ENCODE measurements around the gene FRS2.
"Not testable (repeated sequence)": the region's sequence is repeated elsewhere in the genome, so short reads cannot be mapped to it uniquely, and the experiment has no call there.

FRS2 gene

DNA sequence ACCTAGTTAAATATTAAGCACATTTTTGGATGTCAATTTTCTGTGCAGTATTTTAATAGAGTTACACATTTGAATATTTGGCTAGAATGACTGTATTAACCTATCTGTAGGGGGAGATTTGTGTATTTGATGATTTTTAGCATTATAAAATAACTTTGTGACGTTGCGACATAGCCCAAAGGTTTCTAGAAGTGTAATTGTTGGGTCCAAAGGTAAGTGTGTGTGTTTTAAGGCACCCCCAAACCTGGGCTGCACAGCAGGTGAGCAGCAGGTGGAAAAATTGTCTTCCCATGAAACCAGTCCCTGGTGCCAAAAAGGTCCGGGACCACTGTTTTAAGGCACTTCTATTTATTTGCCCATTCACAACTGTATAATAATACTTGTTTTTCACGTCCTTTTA, 118.3 kb downstream of the FRS2 start:
- DNase-seq = no peak

DNA sequence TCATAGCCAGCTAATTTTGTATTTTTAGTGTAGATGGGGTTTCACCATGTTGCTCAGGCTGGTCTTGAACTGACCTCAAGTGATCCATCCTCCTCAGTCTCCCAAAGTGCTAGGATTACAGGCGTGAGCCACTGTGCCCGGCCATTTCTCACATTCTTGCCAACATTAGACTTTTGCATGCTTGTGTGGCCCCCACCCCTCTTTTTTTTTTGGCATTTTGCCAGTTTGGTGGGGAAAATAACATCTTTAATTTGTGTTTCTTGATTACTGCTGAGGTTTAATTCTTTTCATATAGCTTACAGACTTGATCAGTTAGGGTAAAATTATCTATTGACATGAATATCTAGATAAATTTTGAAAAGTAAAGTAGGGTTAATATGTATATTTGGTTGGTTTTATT, 118.9 kb downstream of the FRS2 start:
- no peak for DNase-seq

DNA sequence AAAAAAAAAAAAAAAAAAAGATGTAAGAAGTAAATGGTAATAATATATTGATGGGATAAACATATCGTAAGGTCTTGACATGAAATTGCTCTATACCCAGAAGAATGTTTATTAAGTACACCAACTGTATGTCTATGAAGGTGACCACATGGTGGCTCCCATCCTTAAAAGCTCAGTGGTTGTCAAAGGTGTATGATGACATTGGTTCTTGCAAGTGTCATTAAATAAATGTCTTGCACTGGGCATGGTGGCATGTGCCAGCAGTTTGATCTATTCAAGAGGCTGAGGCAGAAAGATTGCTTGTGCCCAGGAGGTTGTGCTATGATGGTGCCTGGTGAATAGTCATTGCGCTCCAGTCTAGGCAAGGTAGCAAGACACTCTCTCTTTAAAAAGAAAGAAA, 125.5 kb downstream of the FRS2 start:
- no peak for DNase-seq

DNA sequence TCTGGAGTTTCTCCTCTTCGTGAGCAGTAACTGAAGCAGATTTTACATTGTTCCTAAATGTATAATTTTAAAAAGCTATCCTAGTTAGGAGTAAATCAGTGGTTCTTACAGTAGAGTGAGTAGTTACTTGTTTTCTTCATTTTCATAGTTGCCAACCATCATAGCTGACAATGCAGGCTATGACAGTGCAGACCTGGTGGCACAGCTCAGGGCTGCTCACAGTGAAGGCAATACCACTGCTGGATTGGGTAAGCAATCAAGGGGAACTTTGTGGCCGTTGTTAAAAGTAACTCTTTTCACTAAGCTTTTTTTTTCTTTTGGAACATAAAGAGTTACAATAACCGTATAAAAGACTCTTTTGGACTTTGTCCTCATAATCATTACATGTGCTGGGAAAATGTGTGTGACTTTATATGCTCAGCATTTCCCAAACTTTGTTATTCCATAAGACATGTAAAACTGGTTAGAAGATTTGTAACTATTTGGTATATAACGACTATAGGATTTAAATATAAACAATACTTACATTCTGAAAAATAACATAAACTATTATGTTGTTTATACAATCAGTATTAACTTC, 128.1 kb downstream of the FRS2 start:
- DNase-seq = no peak

DNA sequence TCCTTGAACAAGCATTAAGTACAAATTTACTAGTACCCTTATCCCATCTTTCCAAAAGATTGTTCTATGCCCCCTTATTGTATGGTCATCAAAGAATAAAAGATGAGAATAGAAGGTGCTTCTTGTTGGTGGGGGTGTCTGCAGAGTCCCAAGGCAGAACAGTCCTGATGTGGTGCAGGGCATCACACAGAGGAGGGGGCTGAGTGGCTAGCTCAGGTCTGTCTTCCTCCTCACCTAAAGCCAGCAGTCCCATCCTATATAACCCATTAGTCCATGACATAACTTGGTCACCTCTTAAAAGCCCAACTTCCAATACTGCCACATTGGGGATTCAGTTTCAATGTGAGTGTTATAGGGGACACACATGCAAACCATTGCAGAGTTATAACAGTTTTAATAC, 130.6 kb downstream of the FRS2 start:
- DNase-seq = no peak

DNA sequence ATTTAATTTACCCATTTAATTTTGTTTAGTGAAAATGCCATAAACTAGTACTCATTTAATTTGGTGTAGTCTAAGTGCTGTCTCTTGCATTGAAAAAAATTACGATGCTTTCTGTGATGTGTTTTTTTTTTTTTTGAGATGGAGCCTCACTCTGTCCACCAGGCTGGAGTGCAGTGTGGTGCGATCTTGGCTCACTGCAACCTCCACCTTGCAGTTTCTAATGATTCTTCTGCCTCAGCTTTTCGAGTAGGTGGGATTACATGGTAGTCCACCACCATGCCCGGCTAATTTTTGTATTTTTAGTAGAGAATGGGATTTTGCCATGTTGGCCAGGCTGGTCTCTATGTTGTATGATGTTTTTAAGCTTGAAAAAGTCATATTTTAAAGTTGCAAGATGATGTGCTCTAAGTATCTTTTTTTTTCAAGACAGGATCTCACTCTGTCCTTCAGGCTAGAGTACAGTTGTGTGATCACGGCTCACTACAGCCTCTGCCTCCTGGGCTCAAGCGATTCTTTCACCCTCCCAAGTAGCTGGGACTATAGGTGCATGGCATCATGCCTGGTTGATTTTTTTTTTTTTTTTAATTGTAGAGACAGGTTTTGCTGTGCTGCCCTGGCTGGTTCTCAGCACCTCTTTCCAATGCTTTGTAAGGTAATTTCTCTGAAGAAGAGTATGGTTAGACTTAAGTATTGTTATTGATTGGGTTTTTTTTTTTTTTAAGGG, 131.9 kb downstream of the FRS2 start:
- DNase-seq = no peak

DNA sequence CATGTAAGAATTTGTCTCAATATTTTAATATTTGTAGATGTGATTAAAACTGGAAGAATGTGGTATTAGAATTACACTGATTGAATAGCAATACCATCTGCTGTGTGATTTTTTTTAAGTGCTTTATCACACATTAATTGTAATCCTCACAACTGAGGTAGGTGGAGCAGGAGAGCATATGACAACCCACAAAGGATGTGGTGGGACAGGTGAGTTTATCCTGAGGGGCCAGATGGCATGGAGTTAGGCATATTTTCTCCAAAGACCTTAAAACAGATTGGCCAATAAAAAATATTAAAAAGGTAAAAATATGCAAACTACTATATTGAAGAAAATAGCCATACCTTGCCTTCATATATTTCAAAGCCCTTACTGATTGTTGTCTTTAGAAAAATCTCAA, 132.8 kb downstream of the FRS2 start:
- no peak for DNase-seq

DNA sequence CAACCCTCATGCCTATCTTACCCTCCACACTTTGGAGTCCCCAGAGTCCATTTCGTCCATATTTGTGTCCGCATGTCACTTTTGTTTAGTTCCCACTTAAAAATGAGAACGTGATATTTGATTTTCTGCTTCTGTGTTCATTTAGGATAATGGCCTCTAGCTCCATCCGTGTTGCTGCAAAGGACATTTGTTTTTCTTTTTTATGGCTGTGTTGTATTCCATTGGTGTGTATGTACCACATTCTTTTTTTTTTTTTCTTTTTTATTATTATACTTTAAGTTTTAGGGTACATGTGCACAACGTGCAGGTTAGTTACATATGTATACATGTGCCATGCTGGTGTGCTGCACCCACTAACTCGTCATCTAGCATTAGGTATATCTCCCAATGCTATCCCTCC, 133.4 kb downstream of the FRS2 start:
- DNase-seq = not testable (repeated sequence)

DNA sequence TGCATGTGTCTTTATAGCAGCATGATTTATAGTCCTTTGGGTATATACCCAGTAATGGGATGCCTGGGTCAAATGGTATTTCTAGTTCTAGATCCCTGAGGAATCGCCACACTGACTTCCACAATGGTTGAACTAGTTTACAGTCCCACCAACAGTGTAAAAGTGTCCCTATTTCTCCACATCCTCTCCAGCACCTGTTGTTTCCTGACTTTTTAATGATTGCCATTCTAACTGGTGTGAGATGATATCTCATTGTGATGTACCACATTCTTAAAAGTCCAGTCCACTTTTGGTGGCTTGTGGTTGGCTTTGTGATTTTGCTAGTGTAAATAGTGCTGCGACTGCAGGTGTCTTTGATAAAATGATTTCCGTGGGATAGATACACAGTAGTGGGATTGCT, 134.1 kb downstream of the FRS2 start:
- DNase-seq = not testable (repeated sequence)

DNA sequence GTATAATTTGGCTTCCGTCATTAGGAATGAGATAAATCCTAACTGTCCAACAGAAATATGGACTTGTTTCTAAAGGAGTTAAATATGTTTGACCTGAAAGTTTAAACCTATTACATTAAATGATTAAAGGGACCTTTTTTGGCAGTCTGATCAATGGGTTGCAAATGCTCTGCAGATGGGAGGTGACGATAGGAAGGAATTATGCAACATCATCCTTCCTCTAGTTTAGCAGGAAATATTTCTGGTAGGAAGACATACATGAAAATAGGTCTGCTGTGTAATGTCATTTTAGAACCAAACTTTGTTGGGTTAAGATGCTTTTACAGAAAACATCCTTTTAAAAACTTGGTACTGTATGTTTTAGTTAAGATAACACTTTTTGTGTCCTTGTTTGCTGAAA, 137.9 kb downstream of the FRS2 start:
- DNase-seq = no peak

DNA sequence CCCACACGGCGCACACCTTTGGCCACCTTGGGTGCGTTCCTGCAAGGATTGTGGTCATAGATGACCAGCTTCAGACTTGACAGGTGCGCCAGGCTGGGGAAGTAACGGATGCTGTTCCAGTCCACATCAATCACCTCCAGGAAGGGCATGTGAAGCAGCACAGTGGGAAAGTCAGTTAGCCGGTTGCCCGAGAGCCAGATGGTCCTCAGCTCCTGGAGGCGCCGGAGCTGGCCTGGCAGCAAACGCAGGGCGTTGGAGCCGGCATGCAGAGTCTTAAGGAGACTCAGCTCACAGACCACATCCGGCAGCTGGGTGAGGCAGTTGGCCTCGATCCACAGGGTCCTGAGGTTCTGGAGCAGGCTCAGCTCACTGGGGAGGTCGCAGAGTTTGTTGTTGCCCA, 139.9 kb downstream of the FRS2 start:
- no peak for DNase-seq

DNA sequence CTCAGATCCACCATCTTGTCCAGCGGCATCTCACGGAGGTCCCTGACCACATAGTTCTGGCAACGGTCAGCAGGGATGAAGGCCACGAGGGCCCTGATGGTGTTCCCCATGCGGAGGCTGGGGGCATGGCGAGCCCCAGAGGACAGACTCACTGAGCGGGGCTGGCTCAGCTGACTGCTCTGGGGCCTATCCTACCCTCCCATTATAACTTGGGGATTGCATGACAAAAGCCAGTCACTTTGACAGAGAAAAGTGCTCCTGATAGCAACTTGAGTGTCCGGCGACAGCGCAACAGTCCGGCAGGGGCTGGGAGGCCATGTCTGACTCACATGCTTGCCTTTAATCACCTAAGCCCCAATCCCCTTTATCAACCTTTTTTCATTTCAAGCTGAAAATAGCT, 140.5 kb downstream of the FRS2 start, which contains the start of gene LRRC10:
LRRC10 (minus strand) TSS at position 179 of the 400 bp plus-strand sequence; CDS start at position 110, 69 bp downstream.
- no peak for DNase-seq

DNA sequence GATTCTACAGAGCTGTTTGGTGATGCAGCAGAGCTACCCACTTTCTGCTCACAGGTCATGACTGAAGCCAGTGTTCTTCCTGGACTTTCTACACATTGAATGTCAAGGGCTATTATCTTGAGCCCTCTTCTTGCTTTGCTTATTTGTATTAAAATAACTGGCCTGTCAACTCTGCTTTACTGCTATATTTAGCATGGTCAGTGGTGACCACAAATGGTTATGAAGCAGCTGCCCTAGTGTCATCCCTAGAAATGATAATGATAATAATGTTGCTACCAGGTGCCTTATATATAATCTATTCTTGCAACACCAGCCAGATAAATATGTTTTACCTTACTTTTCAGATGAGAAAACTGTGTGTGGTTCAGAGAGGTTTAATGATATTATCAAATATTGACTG, 143.2 kb downstream of the FRS2 start:
- DNase-seq = no peak

DNA sequence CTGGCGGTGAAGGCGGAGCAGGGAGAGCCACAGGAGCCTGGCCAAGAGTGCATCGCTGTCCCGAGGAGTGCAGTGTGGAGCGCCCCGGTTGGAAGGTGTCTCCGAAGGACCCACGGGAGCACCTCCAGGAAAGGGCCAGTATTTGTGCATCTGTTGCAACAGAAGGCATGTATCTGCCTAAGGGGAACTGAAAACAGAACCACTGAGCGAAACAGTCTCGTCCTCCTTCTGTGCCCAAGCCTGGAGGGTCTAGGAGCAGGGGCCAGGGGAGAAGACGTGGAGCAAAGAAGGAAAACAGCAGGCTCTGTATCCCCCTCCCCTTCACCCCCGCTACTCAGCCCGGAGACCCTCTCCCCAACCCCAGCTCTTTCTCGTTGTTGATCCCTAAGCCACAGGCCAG, 145.8 kb downstream of the FRS2 start:
- DNase-seq = no peak

DNA sequence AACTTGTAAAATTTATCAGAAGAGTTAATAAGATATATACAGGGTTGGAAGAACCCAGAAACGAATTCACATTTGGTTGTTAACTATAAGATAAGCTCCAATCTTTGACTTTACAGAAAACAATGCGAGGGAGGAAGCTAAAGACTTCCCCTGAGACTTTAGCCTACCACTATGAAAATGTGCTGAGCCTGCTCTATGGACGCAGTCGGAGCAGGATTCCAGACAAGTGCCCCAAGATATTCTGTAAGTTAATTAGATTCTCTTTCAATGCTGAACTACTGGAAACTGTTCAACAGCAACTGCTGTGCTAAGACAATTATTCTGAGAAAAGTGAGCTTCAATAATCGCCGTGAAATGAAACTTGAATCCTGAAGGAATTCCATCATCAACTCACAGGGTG, 148.9 kb downstream of the FRS2 start:
- DNase-seq = no peak

DNA sequence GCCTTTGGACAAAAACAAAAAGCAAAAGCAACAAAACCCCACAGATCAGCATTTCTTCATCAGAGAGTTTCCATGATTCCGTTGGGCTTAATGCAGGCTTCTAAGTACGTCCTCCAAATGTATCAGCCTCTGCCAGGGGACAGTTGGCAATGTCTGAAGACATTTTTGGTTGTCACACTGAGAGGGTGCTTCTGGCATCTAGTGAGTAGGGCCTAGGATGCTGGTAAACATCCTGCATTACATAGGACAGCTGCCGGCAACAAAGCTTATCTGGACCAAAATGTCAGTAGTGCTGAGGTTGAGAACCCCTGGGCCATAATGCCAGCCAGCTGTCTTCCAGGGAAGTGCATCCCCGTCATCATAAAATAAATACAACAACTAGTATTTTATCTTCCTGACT, 149.9 kb downstream of the FRS2 start:
- DNase-seq = no peak

DNA sequence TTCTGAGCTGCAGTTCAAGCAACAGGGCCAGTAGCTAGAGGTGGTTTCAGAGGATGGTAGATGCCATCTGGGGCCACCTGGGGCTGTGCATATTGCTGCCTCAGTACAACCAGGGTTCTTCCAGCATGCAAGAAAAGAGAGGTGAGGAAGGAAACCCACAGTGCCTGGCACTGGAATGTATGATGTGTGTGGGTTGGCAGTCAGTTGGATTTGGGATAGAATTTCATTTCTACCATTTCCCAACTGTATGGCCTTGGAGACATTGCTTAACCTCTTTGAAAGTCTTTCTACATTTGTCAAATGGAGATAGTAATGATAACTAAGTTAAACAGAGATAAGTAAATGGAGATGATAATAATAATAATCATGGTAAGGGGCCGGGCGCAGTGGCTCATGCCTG, 150.7 kb downstream of the FRS2 start:
- DNase-seq = no peak

DNA sequence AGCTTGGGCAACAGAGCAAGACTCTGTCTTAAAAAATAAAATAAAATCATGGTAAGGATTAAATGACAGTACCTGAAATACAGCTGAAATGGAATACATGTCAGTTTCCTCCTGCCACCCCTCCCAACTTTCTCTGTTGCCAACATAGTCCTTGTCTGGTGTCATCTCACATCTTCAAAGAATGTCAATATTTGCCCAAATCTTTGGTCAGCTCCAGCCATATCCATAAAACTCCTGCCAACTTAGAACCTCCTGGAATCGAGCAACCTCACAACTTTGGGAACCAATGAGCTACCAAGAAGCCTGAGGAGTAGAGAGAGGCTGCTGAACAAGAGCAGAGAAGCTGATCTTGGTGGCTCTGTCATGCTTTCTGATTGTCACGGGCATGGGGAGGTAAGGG, 151.4 kb downstream of the FRS2 start:
- DNase-seq = no peak

DNA sequence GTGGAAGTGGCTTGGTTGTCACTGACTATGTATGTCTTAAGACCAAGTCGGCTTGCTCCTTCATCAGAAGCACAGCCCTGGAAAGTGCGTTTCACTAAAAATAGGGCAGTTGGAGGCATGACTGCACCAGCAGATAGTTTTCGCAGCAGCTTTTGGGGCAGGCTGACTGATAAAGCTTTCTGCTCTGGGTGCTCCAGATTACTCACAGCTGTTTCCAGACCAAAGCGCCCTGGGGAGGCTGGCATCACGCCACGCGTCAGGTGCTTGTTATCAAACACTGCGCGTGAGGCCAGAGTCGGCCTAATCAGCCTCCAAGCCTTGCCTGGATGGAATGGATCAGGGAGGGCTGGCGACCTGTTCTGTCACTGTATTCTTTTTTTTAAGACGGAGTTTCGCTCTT, 153.8 kb downstream of the FRS2 start:
- no peak for DNase-seq

DNA sequence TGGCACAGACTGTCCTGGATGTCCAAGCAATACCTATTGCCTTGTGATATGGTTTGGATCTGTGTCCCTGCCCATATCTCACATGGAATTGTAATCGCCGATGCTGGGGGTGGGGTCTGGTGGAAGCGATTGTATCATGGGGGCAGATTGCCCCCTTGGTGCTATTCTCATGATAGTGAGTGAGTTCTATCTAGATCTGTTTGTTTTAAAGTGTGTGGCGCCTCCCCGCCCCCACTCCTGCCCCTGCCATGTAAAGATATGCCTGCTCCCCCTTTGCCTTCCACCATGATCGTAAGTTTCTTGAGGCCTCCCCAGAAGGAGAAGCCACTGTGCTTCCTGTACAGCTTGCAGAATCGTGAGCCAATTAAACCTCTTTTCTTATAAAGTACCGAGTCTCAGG, 157.3 kb downstream of the FRS2 start:
- DNase-seq = no peak

Measured in cerebellar nuclear complex (tissue), 1 donor.